GM12872 (cell line): ENCODE results near the gene CA5A.

ENCODE experiments used
- TF ChIP-seq, protein P1 (sequence below): IDR thresholded peaks from 3 replicates; pipeline ENCODE4 v1.5.1; 2011; ENCODE audit warnings: low read depth, mild to moderate bottlenecking, low read length, moderate library complexity; ENCODE audit not compliant: insufficient read depth

The CA5A gene

DNA sequence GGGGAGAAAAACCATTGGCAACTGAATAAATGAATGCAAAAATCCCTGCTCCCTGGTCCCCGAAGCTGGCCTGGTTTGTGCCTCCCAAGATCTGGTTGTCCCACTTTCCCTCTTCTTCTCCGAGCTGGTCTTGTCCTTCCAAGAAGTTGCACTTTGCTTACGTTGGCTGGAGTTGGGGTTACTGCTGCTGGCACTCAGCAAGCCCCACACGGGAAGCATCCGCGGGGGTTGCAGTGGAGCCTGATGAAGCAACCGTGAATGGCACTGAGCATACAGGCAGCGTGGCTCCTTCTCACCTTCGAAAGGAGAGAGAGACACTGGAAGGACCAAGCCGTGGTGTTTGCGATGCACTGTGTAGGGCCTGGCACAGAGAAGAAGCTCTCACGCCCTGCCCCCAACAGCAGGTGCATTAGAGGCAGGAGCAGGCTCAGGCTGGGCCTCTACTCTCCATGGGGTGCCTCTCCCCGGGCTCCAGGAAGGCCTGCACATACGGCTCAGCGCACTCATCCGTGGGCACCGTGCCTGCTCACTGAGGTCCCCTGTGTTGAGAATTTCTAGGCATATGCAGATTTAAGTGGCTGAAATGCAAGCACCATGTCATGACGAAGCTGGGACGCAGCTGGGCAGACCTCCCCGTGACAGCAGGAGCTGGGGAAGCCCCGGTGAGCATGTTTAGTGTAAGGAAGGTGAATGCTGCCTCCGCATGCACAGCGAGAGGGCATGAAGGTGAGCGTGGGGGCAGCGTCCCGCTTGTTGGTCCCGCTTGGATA, 12.1 kb downstream of the CA5A start:
- TF ChIP-seq, protein P1, sequence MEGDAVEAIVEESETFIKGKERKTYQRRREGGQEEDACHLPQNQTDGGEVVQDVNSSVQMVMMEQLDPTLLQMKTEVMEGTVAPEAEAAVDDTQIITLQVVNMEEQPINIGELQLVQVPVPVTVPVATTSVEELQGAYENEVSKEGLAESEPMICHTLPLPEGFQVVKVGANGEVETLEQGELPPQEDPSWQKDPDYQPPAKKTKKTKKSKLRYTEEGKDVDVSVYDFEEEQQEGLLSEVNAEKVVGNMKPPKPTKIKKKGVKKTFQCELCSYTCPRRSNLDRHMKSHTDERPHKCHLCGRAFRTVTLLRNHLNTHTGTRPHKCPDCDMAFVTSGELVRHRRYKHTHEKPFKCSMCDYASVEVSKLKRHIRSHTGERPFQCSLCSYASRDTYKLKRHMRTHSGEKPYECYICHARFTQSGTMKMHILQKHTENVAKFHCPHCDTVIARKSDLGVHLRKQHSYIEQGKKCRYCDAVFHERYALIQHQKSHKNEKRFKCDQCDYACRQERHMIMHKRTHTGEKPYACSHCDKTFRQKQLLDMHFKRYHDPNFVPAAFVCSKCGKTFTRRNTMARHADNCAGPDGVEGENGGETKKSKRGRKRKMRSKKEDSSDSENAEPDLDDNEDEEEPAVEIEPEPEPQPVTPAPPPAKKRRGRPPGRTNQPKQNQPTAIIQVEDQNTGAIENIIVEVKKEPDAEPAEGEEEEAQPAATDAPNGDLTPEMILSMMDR: no peak

DNA sequence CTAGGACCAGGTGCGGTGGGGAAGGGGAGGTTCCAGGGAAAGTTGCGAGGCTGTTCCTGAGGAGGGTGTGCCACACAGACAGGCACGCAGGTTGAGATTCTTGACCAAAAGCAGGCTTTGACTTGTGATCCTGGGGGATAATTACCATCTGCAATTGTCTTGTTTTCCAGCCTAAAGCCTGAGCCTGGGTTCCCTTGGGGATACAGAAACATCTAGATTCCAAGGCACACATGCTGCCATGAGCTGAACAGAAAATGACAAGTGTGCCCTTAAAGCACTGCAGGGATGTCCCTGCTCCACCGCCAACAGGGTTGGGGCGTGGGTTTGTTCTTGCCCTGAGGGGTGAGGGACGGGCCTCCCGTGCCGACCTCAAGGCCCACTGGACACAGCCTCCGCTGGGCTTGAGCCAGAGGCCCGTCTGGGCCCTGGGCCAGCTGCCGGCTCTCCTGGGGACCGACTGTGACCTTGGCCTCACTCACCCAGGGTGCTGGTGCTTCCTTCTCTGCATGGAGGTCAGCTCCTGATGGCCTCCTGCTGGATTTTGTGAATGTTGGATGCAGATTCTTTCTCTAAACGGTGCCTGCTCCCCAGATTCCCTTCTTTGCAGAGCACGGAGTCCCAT, 14.0 kb downstream of the CA5A start:
- TF ChIP-seq, protein P1: no peak

DNA sequence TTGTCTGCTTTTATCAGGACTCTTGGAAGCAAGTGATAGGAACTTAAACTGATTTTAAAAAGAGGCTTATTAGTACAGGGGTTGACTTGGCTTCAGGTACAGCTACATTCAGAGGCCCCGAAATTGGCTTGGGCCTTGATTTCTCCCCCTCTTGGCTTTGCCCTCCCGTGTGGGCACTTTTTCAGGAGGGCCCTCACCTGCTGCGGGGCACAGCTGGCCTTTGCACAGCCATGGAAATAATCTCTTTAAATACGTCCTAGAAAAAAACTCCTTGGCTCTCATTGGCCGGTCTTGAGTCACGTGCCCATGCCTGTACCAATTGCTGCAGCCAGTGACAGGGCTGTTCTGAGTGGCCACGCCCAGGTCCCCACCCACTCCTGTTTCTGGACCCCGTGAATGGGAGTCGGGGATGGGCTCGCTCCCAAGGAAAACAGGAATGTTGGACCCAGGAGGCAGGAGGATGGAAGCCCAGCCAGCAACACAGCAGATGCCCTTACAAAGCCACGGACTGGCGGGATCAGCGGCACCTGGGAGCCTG, 15.0 kb downstream of the CA5A start:
- TF ChIP-seq, protein P1: no peak

DNA sequence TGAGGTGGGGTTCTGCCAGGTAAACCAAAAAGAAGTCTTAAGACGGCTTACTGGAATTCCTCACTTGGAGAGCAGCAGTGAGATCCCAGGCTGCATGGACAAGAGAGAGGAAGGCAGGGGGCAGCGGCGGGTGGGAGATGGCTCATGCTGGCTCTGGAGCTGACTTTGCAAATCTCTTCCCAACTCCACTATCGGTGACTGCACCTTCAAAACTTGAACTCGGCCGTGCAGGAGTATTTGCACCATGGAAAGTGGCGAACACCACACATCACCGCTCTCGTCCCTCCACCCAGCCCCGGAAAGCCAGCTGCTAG, 16.7 kb downstream of the CA5A start:
- TF ChIP-seq, protein P1: no peak

DNA sequence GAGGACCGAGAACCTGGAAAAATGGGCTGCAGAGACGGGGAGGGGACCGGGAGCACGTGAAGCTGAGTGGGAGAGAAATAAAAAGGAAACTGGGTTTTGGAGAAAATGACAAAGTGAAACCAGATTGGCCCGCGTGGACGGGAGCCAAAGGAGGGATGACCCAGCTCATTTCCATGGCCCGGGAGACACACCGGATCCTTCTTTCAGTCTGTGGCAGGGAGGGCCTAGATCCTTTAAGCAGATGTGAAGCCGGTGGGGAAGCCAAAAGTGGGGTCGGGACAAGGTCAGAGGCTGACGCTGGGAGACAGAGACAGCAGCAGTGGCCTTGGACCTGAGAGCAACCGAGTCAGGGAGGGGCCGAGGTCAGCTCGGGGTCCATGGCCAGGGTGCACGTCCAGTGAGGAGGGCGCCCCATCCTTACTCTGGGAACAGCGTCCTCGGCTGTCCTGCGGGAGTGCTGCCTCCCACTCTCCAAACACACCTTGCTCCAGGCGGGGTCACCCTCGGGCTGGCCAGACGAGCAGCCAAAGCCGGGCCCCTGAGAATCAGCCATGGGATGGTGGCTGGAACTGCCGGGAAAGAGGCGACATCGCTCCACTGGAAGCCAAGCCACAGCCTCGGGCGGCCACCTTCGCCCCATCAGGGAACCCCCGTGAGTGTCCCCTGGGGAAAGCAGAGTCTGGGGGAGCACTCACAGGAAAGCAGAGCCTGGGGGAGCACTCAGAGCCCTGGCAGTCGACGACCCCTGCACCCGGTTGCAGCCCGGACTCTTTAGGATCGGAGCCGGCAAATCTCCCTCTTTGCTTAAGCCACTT, 17.3 kb downstream of the CA5A start:
- TF ChIP-seq, protein P1: no peak

DNA sequence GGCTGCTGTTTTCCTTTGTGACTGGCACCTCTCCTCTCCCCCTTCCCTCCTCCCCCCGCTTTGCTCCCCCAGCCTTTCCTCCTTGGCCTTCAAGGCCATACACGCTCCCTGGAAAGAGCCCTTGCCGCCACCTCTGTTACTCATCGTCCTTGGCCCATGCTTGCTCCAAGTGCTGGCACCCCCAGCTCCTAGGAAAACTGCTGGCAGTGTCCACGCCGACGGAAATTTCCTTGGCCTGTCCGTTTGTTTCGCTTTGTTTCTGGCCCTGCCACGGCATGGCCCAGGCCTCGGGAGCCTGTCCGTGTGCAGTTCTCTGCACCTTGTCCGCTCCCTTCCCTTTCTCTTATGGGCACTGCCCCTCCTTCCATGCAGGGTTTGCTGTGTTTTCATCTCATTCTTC, 18.0 kb downstream of the CA5A start:
- TF ChIP-seq, protein P1: no peak

DNA sequence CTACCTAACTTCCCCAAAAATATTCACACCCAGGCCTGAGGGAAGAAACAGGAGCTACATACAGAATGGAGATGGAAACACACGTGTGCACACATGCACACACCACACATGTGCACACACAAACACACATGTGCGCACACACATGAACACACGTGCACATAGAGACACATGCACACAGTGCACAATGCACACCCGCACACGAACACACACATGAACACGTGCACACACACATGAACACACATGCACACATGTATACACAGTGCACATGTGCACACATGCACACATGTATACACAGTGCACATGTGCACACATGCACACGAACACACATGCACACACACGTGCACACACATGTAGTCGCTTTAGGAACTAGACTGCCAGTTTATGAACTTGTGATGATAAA, 18.8 kb downstream of the CA5A start:
- TF ChIP-seq, protein P1: no peak
